Calu3 (cell line): Measurements from ENCODE around the gene KIAA1549. TPM values are rescaled to one million over a fixed set of nuclear protein-coding genes. Genes with fewer than 3 reads are reported as not detected.

ENCODE experiments used
- BruUV-seq: library from RNA; stranded (reverse); fragments of 400-500 nt; replicated peaks from 2 replicates; lab custom pipeline; 2021; lab: Mats Ljungman, UMichigan
- CTCF ChIA-PET: fragments of 300-600 bp; sonication (Branson Sonifier 250); formaldehyde crosslinking; loops from one replicate; lab custom pipeline; 2022; ENCODE audit warnings: antibody characterized with exemption; lab: Charles Lee
- DNase-seq: peaks from one replicate; pipeline ENCODE4 v3.0.0; 2022
- H3K27ac Mint-ChIP-seq: one replicate; pipeline ENCODE4 v1.8.0; 2022; ENCODE audit warnings: mixed read lengths; ENCODE audit not compliant: unreplicated experiment
- H3K27me3 Mint-ChIP-seq: one replicate; pipeline ENCODE4 v1.8.0; 2022; ENCODE audit warnings: mixed read lengths; ENCODE audit not compliant: unreplicated experiment
- H3K36me3 Mint-ChIP-seq: one replicate; pipeline ENCODE4 v1.8.0; 2022; ENCODE audit warnings: mild to moderate bottlenecking, moderate library complexity, mixed read lengths; ENCODE audit not compliant: insufficient read depth, unreplicated experiment
- H3K4me1 Mint-ChIP-seq: one replicate; pipeline ENCODE4 v1.8.0; 2022; ENCODE audit warnings: mild to moderate bottlenecking, low read depth, mixed read lengths; ENCODE audit not compliant: unreplicated experiment
- H3K4me3 Mint-ChIP-seq: one replicate; pipeline ENCODE4 v1.8.0; 2022; ENCODE audit warnings: mild to moderate bottlenecking, low read depth, moderate library complexity, mixed read lengths; ENCODE audit not compliant: unreplicated experiment
- H3K9me3 Mint-ChIP-seq: one replicate; pipeline ENCODE4 v1.8.0; 2022; ENCODE audit warnings: low read depth, mixed read lengths; ENCODE audit not compliant: unreplicated experiment
- CTCF ChIP-seq: fragments of 200-600 bp; IDR thresholded peaks from one replicate; pipeline ENCODE4 v1.8.0; 2022; ENCODE audit warnings: antibody characterized with exemption; ENCODE audit not compliant: unreplicated experiment
- intact Hi-C: fragments of 100-400 bp; cut with micrococcal nuclease; formaldehyde crosslinking; loops from one replicate; pipeline ENCODE4 v1.10.0; 2022; ENCODE audit not compliant: unreplicated experiment
- total RNA-seq: library from RNA; stranded (reverse); gene quantifications from 2 replicates; pipeline ENCODE4 v1.2.3, GENCODE V29; 2022

KIAA1549 gene
- total RNA-seq, 1 experiment from 2014 or later = 10.4 TPM

GRCh38 chr7:138911007-138911406, 70.2 kb downstream of the KIAA1549 start:
- no peak for DNase-seq
- no peaks in the 10 kb centered on the region for H3K27me3 Mint-ChIP-seq
- no peak overlapping the region for H3K27ac Mint-ChIP-seq
- no peak overlapping the region for H3K4me3 Mint-ChIP-seq
- TF ChIP-seq CTCF = no peak
- H3K36me3 Mint-ChIP-seq = no peaks in the 10 kb centered on the region
- no peaks in the 10 kb centered on the region for H3K4me1 Mint-ChIP-seq
- intact Hi-C loops = no loop called here
- CTCF ChIA-PET = no interaction called here
- no TSS peak for BruUV-seq
- H3K9me3 Mint-ChIP-seq = no peaks in the 10 kb centered on the region

GRCh38 chr7:138907850-138908249, 73.3 kb downstream of the KIAA1549 start:
- intact Hi-C loops = no loop called here
- CTCF ChIA-PET = no interaction called here
- Mint-ChIP-seq H3K27ac (no peak overlapping the region), H3K4me3 (no peak overlapping the region), H3K27me3 (no peaks in the 10 kb centered on the region), H3K4me1 (no peaks in the 10 kb centered on the region), H3K36me3 (peaks cover 5% of the 10 kb centered on the region), H3K9me3 (no peaks in the 10 kb centered on the region)
- TF ChIP-seq CTCF = no peak
- BruUV-seq = no TSS peak
- no peak for DNase-seq

GRCh38 chr7:138907201-138907847, 73.9 kb downstream of the KIAA1549 start:
- intact Hi-C loops = no loop called here
- no peak for TF ChIP-seq CTCF
- Mint-ChIP-seq H3K9me3 (no peaks in the 10 kb centered on the region), H3K36me3 (peaks cover 5% of the 10 kb centered on the region), H3K4me3 (no peak overlapping the region), H3K27ac (no peak overlapping the region), H3K4me1 (no peaks in the 10 kb centered on the region), H3K27me3 (no peaks in the 10 kb centered on the region)
- CTCF ChIA-PET = no interaction called here
- DNase-seq = no peak
- no TSS peak for BruUV-seq

- no peak overlapping the region for H3K27ac Mint-ChIP-seq
- no peak for TF ChIP-seq CTCF
- no peaks in the 10 kb centered on the region for H3K27me3 Mint-ChIP-seq
- BruUV-seq = no TSS peak
- H3K9me3 Mint-ChIP-seq = no peaks in the 10 kb centered on the region
- DNase-seq = no peak
- no peak overlapping the region for H3K4me3 Mint-ChIP-seq
- peaks cover 5% of the 10 kb centered on the region for H3K36me3 Mint-ChIP-seq
- intact Hi-C loops = no loop called here
- peaks cover 12% of the 10 kb centered on the region for H3K4me1 Mint-ChIP-seq
- CTCF ChIA-PET = interaction anchor here (0.6 kb wide), 1 partner anchor 136 kb away, joined by 3 read pairs; no protein-coding TSS in a partner anchor
These were observed 77.2 kb downstream of the KIAA1549 start for GRCh38 chr7:138903859-138904435.
